ENCODE measurements around the gene PRSS21.

The PRSS21 gene

DNA sequence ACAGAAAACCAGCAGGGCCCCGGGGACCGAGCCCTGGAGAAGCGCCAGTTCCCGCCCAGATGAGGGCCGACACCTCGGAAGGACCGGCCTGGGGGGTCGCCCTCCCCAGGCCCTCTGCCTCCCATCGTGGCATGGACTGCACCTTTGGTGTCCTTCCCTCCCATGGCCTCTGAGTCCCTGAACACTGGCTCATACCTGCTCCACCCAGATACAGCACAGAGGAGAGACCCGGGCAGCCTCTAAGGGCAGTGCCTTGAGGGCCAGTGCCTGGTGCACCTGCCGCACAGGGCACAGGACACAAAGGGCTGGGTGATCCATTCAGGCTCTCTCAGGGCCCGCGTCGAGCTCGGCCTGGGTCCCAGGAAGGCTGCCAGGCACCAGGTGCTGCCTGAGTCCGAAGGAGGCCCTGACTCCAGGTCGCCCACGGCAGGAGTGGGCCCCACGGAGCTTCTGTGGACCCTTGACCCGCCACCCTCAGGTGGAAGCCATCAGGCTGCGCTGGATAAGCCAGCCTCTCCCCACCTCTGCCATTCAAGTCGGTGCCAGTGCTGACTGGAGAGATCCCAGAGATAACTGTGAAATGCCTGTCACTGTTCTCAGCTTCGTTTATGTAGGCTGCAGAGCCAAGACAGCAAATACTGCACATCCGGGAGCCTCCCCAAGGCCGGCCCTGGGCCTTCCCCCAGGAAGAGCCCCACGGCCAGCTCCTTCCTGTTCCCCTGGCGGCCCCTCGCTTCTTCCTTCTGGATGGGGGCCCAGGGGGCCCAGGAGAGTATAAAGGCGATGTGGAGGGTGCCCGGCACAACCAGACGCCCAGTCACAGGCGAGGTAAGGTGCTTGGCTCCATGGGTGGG, 12.7 kb downstream of the PRSS21 start, which contains the start of gene ZG16B:
TSS of gene ZG16B (plus strand) at position 803 of the 854 bp plus-strand sequence. CDS start 139 bp downstream, outside the sequence.
- TF ChIP-seq EGR1 (IDR thresholded peaks at IDR 0.05) = no peak
- TF ChIP-seq TEAD4 (IDR thresholded peaks at IDR 0.05) = no peak
- no peak for TF ChIP-seq FOXM1 (IDR thresholded peaks at IDR 0.05; ENCODE audit: borderline replicate concordance, low read depth)
- TF ChIP-seq CEBPB (IDR thresholded peaks at IDR 0.05) = no peak
- TF ChIP-seq ZBTB7A (IDR thresholded peaks at IDR 0.05; ENCODE audit: low read depth) = no peak
- TF ChIP-seq REST (IDR thresholded peaks at IDR 0.05; ENCODE audit: low read depth) = no peak
- TF ChIP-seq CREB1 (IDR thresholded peaks at IDR 0.05; ENCODE audit: low read depth) = no peak
- TF ChIP-seq, protein P1, sequence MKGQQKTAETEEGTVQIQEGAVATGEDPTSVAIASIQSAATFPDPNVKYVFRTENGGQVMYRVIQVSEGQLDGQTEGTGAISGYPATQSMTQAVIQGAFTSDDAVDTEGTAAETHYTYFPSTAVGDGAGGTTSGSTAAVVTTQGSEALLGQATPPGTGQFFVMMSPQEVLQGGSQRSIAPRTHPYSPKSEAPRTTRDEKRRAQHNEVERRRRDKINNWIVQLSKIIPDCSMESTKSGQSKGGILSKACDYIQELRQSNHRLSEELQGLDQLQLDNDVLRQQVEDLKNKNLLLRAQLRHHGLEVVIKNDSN (IDR thresholded peaks at IDR 0.05) = no peak
- TF ChIP-seq NFIC (IDR thresholded peaks at IDR 0.05) = no peak
- no peak for TF ChIP-seq TCF12 (IDR thresholded peaks at IDR 0.05; ENCODE audit: low read depth)
- TF ChIP-seq EP300 (IDR thresholded peaks at IDR 0.05; ENCODE audit: borderline replicate concordance) = no peak
- no peak for TF ChIP-seq TAF1 (IDR thresholded peaks at IDR 0.05; ENCODE audit: low read depth)
- TF ChIP-seq, protein P2, sequence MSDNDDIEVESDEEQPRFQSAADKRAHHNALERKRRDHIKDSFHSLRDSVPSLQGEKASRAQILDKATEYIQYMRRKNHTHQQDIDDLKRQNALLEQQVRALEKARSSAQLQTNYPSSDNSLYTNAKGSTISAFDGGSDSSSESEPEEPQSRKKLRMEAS (IDR thresholded peaks at IDR 0.05) = no peak
- TF ChIP-seq RAD21 (IDR thresholded peaks at IDR 0.05; ENCODE audit: low read depth) = no peak

DNA sequence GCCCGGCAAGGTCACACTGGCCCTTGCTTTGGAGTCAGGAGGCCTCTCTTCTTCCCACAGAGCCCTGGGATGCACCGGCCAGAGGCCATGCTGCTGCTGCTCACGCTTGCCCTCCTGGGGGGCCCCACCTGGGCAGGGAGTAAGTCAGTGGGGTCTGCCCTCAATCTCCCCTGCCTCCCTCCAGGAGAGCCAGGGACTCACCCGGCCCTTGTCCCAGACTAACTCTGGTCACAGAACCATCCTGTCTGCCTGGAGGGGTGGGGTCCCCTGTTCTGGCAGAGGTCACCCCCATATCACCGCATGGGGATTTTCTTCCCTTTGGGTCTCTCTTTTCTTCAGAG, 13.3 kb downstream of the PRSS21 start:
- TF ChIP-seq FOXM1 (IDR thresholded peaks at IDR 0.05; ENCODE audit: borderline replicate concordance, low read depth) (no peak), TAF1 (IDR thresholded peaks at IDR 0.05; ENCODE audit: low read depth) (no peak), ZBTB7A (IDR thresholded peaks at IDR 0.05; ENCODE audit: low read depth) (no peak), CEBPB (IDR thresholded peaks at IDR 0.05) (no peak), NFIC (IDR thresholded peaks at IDR 0.05) (no peak), YY1 (IDR thresholded peaks at IDR 0.05; ENCODE audit: low read depth) (no peak), EGR1 (IDR thresholded peaks at IDR 0.05) (no peak), CREB1 (IDR thresholded peaks at IDR 0.05; ENCODE audit: low read depth) (no peak), REST (IDR thresholded peaks at IDR 0.05; ENCODE audit: low read depth) (no peak), TEAD4 (IDR thresholded peaks at IDR 0.05) (no peak), TCF12 (IDR thresholded peaks at IDR 0.05; ENCODE audit: low read depth) (no peak), EP300 (IDR thresholded peaks at IDR 0.05; ENCODE audit: borderline replicate concordance) (no peak), RAD21 (IDR thresholded peaks at IDR 0.05; ENCODE audit: low read depth) (no peak)
- TF ChIP-seq, protein P1 (IDR thresholded peaks at IDR 0.05) = no peak
- TF ChIP-seq, protein P2 (IDR thresholded peaks at IDR 0.05) = no peak

DNA sequence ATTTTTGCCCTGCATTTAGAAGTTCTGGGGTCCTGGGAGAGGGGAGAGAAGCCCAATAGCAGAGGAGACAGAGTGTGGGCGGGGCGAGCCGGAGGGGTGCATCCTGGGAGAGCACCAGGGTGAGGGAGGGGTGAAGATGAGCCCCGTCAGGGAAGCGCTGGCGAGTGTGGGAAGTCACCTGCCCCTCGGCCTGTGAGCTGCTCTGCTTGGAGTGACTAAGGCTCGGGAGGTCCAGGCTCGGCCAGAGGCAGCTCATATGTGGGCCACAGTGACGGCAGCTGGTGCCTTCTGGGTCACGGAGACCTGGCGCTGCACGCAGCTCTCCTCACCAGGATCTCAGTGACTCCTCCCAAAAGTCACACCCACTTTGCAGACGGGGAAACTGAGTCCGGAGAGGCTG, 14.2 kb downstream of the PRSS21 start:
- TF ChIP-seq, protein P1 (IDR thresholded peaks at IDR 0.05) = no peak
- TF ChIP-seq YY1 (IDR thresholded peaks at IDR 0.05; ENCODE audit: low read depth) (no peak), EGR1 (IDR thresholded peaks at IDR 0.05) (no peak), NFIC (IDR thresholded peaks at IDR 0.05) (no peak), TEAD4 (IDR thresholded peaks at IDR 0.05) (no peak), EP300 (IDR thresholded peaks at IDR 0.05; ENCODE audit: borderline replicate concordance) (no peak), REST (IDR thresholded peaks at IDR 0.05; ENCODE audit: low read depth) (no peak), CEBPB (IDR thresholded peaks at IDR 0.05) (no peak), TCF12 (IDR thresholded peaks at IDR 0.05; ENCODE audit: low read depth) (no peak), ZBTB7A (IDR thresholded peaks at IDR 0.05; ENCODE audit: low read depth) (no peak), FOXM1 (IDR thresholded peaks at IDR 0.05; ENCODE audit: borderline replicate concordance, low read depth) (no peak), RAD21 (IDR thresholded peaks at IDR 0.05; ENCODE audit: low read depth) (no peak), TAF1 (IDR thresholded peaks at IDR 0.05; ENCODE audit: low read depth) (no peak)
- TF ChIP-seq, protein P2 (IDR thresholded peaks at IDR 0.05) = no peak
